H1 (cell line): Measurements from ENCODE around the gene EFEMP2. TPM values are rescaled to one million over a fixed set of nuclear protein-coding genes. Genes with fewer than 3 reads are reported as not detected.

Experiments used
- CTCF ChIA-PET: fragments of 300-600 bp; sonication (Branson Sonifier 250); formaldehyde crosslinking; loops from one replicate; lab custom pipeline; 2021; ENCODE audit not compliant: partially characterized antibody; lab: Charles Lee
- POLR2A ChIA-PET: fragments of 300-600 bp; sonication (Branson Sonifier 250); formaldehyde crosslinking; loops from one replicate; lab custom pipeline; 2021; ENCODE audit warnings: inconsistent platforms; ENCODE audit not compliant: partially characterized antibody; lab: Charles Lee
- DNase-seq, 2 experiments: peaks; one replicate each; pipeline versions ENCODE4 v3.0.0 to v3.0.0-alpha.2; 2010 to 2022; ENCODE audit warnings: low spot score in 2 of 2, low read depth in 1 of 2, mixed read lengths in 1 of 2
- FAIRE-seq: peaks from 2 replicates; lab custom pipeline; 2011; peaks lifted over from hg19 to GRCh38; lab: Jason Lieb, UNC
- H2AFZ ChIP-seq: 2 replicates; pipeline ENCODE4 v1.8.1; 2012; ENCODE audit warnings: low read length, inconsistent platforms
- H2AK5ac ChIP-seq: 2 replicates; pipeline ENCODE4 v1.6.1; 2013; ENCODE audit warnings: low read depth, low read length
- H2BK120ac ChIP-seq: replicated peaks from 2 replicates; pipeline ENCODE3; 2013; ENCODE audit warnings: low read depth, low read length, inconsistent platforms
- H2BK12ac ChIP-seq: 2 replicates; pipeline ENCODE4 v1.6.1; 2013; ENCODE audit warnings: low read depth, low read length
- H2BK15ac ChIP-seq: 2 replicates; pipeline ENCODE4 v1.6.1; 2013; ENCODE audit warnings: low read length
- H2BK20ac ChIP-seq: 2 replicates; pipeline ENCODE4 v1.6.1; 2013; ENCODE audit warnings: low read length
- H2BK5ac ChIP-seq: 2 replicates; pipeline ENCODE4 v1.6.1; 2013; ENCODE audit warnings: low read depth, low read length
- H3K14ac ChIP-seq: 2 replicates; pipeline ENCODE4 v1.6.1; 2013; ENCODE audit warnings: inconsistent platforms; ENCODE audit not compliant: insufficient read length
- H3K18ac ChIP-seq: 2 replicates; pipeline ENCODE4 v1.6.1; 2013; ENCODE audit warnings: low read length; ENCODE audit errors: extremely low read depth
- H3K23ac ChIP-seq: 2 replicates; pipeline ENCODE4 v1.6.1; 2013; ENCODE audit warnings: inconsistent platforms; ENCODE audit not compliant: insufficient read length
- H3K23me2 ChIP-seq: 2 replicates; pipeline ENCODE4 v1.6.1; 2013; ENCODE audit warnings: low read depth, low read length
- H3K27ac ChIP-seq: 2 replicates; pipeline ENCODE4 v1.6.1; 2011; ENCODE audit warnings: low read depth, low read length, inconsistent platforms
- H3K27me3 ChIP-seq, 4 experiments: replicated peaks in 1 of 4; 1 replicate in 1 of 4; 2 replicates in 3 of 4; pipeline versions ENCODE4 v1.6.1 to v1.8.1; 2011 to 2013; ENCODE audit warnings: low read length in 3 of 4, mild to moderate bottlenecking in 3 of 4, inconsistent platforms in 2 of 4, mixed read lengths in 2 of 4, moderate library complexity in 1 of 4; ENCODE audit not compliant: control insufficient read depth in 3 of 4, insufficient read depth in 3 of 4; ENCODE audit errors: extremely low read depth in 1 of 4
- H3K36me3 ChIP-seq, 4 experiments: 2 replicates each; pipeline versions ENCODE4 v1.6.1 to v1.8.1; 2011 to 2013; ENCODE audit warnings: mild to moderate bottlenecking in 4 of 4, low read length in 3 of 4, moderate library complexity in 2 of 4, control low read depth in 1 of 4, inconsistent platforms in 1 of 4; ENCODE audit not compliant: insufficient read depth in 4 of 4, control insufficient read depth in 2 of 4
- H3K4ac ChIP-seq: replicated peaks from 2 replicates; pipeline ENCODE3; 2013; ENCODE audit warnings: low read length, low read depth, mixed read lengths, inconsistent platforms; ENCODE audit not compliant: insufficient read length
- H3K4me1 ChIP-seq, 4 experiments: replicated peaks in 1 of 4; 1 replicate in 1 of 4; 2 replicates in 3 of 4; pipeline versions ENCODE4 v1.6.1 to v1.8.1; 2011 to 2013; ENCODE audit warnings: low read length in 3 of 4, inconsistent platforms in 2 of 4, mixed read lengths in 1 of 4; ENCODE audit not compliant: insufficient read depth in 4 of 4, control insufficient read depth in 3 of 4
- H3K4me2 ChIP-seq, 2 experiments: 2 replicates each; pipeline versions ENCODE4 v1.6.1 to v1.8.1; 2011 to 2013; ENCODE audit warnings: low read depth in 2 of 2, low read length in 2 of 2, control low read depth in 1 of 2, inconsistent platforms in 1 of 2, mild to moderate bottlenecking in 1 of 2; ENCODE audit not compliant: insufficient read depth in 1 of 2
- H3K4me3 ChIP-seq, 4 experiments: fragments of 200-600, 300-600 bp in 1 of 4; sonication (generic), shearing (Covaris generic), sonication (Bioruptor Twin) in 1 of 4; 2 replicates each; pipeline versions ENCODE4 v1.5.1 to v1.8.1; 2011 to 2016; ENCODE audit warnings: low read length in 4 of 4, low read depth in 3 of 4, control low read depth in 2 of 4, inconsistent platforms in 2 of 4, mild to moderate bottlenecking in 2 of 4, mixed read lengths in 1 of 4, moderate library complexity in 1 of 4; ENCODE audit not compliant: insufficient read depth in 2 of 4; ENCODE audit errors: extremely low read depth in 1 of 4
- H3K56ac ChIP-seq: replicated peaks from 2 replicates; pipeline ENCODE3; 2013; ENCODE audit warnings: low read depth, mild to moderate bottlenecking, mixed read lengths, low read length, inconsistent platforms; ENCODE audit not compliant: insufficient read length
- H3K79me1 ChIP-seq: 2 replicates; pipeline ENCODE4 v1.6.1; 2013; ENCODE audit warnings: low read depth, low read length, control low read depth
- H3K79me2 ChIP-seq, 2 experiments: 2 replicates each; pipeline versions ENCODE4 v1.6.1 to v1.8.1; 2012 to 2013; ENCODE audit warnings: low read length in 2 of 2, mild to moderate bottlenecking in 2 of 2, inconsistent platforms in 1 of 2; ENCODE audit not compliant: insufficient read depth in 2 of 2, control insufficient read depth in 1 of 2
- H3K9ac ChIP-seq, 4 experiments: replicated peaks in 1 of 4; 1 replicate in 1 of 4; 2 replicates in 3 of 4; pipeline versions ENCODE4 v1.6.1 to v1.8.1; 2011 to 2013; ENCODE audit warnings: low read depth in 3 of 4, low read length in 3 of 4, control low read depth in 2 of 4, mild to moderate bottlenecking in 2 of 4, moderate library complexity in 2 of 4, inconsistent platforms in 1 of 4; ENCODE audit errors: extremely low read depth in 1 of 4
- H3K9me3 ChIP-seq, 2 experiments: 2 replicates each; pipeline versions ENCODE4 v1.6.1 to v1.8.1; 2012 to 2013; ENCODE audit warnings: mild to moderate bottlenecking in 2 of 2, moderate library complexity in 2 of 2, control low read depth in 1 of 2, inconsistent platforms in 1 of 2, low read depth in 1 of 2, low read length in 1 of 2, mixed read lengths in 1 of 2; ENCODE audit not compliant: insufficient read depth in 2 of 2
- H4K20me1 ChIP-seq, 2 experiments: replicated peaks in 1 of 2; 2 replicates each; pipeline versions ENCODE3 to v1.8.1; 2011 to 2013; ENCODE audit warnings: inconsistent platforms in 2 of 2, low read length in 2 of 2, mild to moderate bottlenecking in 1 of 2; ENCODE audit not compliant: insufficient read depth in 2 of 2, control insufficient read depth in 1 of 2
- H4K5ac ChIP-seq: 2 replicates; pipeline ENCODE4 v1.6.1; 2013; ENCODE audit warnings: low read length, low read depth, mixed read lengths, inconsistent platforms; ENCODE audit not compliant: insufficient read length
- H4K8ac ChIP-seq: 2 replicates; pipeline ENCODE4 v1.8.0; 2013; ENCODE audit warnings: mild to moderate bottlenecking, moderate library complexity, low read length, inconsistent platforms; ENCODE audit not compliant: insufficient read depth; ENCODE audit errors: extremely low read depth
- H4K91ac ChIP-seq: replicated peaks from 2 replicates; pipeline ENCODE3; 2013; ENCODE audit warnings: low read length, mixed read lengths, inconsistent platforms; ENCODE audit not compliant: insufficient read length
- KDM4A ChIP-seq: IDR thresholded peaks from one replicate; pipeline ENCODE4 v1.7.1; 2012; ENCODE audit warnings: low read depth, mild to moderate bottlenecking, moderate library complexity, low read length, inconsistent platforms; ENCODE audit not compliant: severe bottlenecking
- NRF1 ChIP-seq: IDR thresholded peaks from 2 replicates; pipeline ENCODE4 v1.6.1; 2011; ENCODE audit warnings: mild to moderate bottlenecking, low read depth, low read length, improper control_type of control experiment
- WGBS, 2 experiments: shearing (Covaris generic) in 1 of 2; methylation state at CpG; one replicate each; pipeline versions ENCODE4 v1.1.6 to v1.1.7; 2013 to 2015; ENCODE audit warnings: low lambda C conversion rate in 2 of 2, mixed read lengths in 2 of 2, inconsistent platforms in 1 of 2, low coverage in 1 of 2, missing lambda C conversion rate in 1 of 2; ENCODE audit not compliant: insufficient replicate concordance in 2 of 2, insufficient coverage in 1 of 2, insufficient read length in 1 of 2; ENCODE audit errors: extremely low coverage in 1 of 2, missing lambda C conversion rate in 1 of 2; 5-methylcytosine and 5-hydroxymethylcytosine counted together
- long read RNA-seq, 2 experiments: library from RNA in 1 of 2; library from capped mRNA in 1 of 2; stranded (forward); transcript quantifications; one replicate each; pipeline ENCODE4 v2.0.0, GENCODE V29; 2021; ENCODE audit warnings: inconsistent platforms in 1 of 2
- polyA minus RNA-seq, 3 experiments: library from RNA; depleted of rRNA, polyadenylated mRNA; stranded (reverse); fragments of >200 nt; gene quantifications; 1 replicate in 2 of 3; 2 replicates in 1 of 3; pipeline ENCODE4 v1.2.3, GENCODE V29; 2011
- polyA plus RNA-seq, 7 experiments: library from polyadenylated mRNA; depleted of rRNA in 3 of 7; stranded (reverse) in 5 of 7; unstranded in 2 of 7; fragments of >200 nt in 5 of 7; fragments of 200-250 nt in 2 of 7; gene quantifications; 1 replicate in 5 of 7; 2 replicates in 1 of 7; 4 replicates in 1 of 7; pipeline versions ENCODE4 v1.2.1 to v1.2.3, GENCODE V29; 2011 to 2013; ENCODE audit warnings: missing spikeins in 2 of 7, mixed read lengths in 2 of 7
- total RNA-seq: library from RNA; stranded (reverse); fragmentation: NEBNext Ultra II Directional; extraction: Animal tissue kit (Norgen Biotek cat#: 25700); gene quantifications from 2 replicates; pipeline ENCODE4 v1.2.1, GENCODE V29; 2021

EFEMP2 gene
- total RNA-seq (8.8 and 9.7 TPM in 2 replicates), polyA plus RNA-seq (2011; rRNA removed) (17.2 and 24.2 TPM in 2 replicates), polyA minus RNA-seq (2011; rRNA and poly(A)+ RNA removed) (5.3 and 6.1 TPM in 2 replicates)
- 16.2 TPM for polyA plus RNA-seq (2011; cell fraction: cytosol; rRNA removed)
- 54.9 TPM for polyA plus RNA-seq (2011; cell fraction: nucleus; rRNA removed)
- 6.4 to 12.6 TPM (median 9.4 TPM) in 4 replicates for polyA plus RNA-seq (2012, experiment 1 of 2)
- polyA plus RNA-seq (2012, experiment 2 of 2) = 8.4 TPM
- polyA plus RNA-seq (2013, experiment 1 of 2) = 14.8 TPM
- 14.3 TPM for polyA plus RNA-seq (2013, experiment 2 of 2)
- 5.7 TPM for polyA minus RNA-seq (2011; cell fraction: cytosol; rRNA and poly(A)+ RNA removed)
- 17.4 TPM for polyA minus RNA-seq (2011; cell fraction: nucleus; rRNA and poly(A)+ RNA removed)
- long read RNA-seq, experiment 1, partial matches to known transcripts = 0 of 1 reads
- long read RNA-seq, experiment 1, other reads (novel, unspliced or antisense) = 0 of 1 reads
- long read RNA-seq, experiment 2 = 0 reads

DNA sequence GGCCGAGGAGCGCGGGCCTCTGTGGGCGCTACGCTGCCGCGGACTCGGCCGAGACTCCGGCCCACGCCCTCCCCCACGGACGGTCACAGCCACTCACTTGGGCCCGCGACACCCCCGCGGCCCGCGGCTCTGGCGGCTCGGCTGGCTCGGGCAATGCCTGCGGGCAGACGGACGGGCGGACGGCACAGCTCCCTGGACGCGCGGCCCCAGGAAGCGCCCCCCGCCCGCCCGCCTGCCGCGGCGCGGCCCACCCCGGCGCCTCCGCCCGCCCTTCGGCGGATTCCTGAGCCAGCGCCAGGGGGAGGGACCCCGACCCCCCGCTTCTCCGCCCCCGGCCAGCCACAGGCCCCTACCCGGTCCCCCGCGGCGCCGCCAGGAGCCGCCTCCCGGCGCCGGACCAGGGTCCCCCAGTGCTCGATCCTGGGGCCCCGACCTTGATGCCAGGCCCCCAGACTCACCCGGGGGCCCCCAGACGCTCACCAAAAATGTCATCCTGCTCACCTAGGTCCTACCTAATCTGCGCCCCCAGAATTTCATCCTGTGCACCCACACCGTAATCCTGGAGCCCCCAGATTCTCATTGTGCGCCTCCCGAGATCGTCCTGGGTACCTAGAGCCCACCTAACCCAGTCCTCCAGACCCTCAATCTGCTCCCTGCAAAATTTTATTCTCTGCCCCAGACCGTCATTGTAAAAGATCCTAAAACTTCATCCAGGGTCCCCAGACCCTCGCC, at the start of gene EFEMP2:
TSS of gene EFEMP2 (minus strand) at position 215 of the 732 bp plus-strand sequence. CDS start 446 bp downstream, outside the sequence.
- Histone ChIP-seq H3K4ac (no peak within 1 kb of the TSS), H2BK5ac (no peak within 1 kb of the TSS; the same call in 1 of the 2 replicates), H2BK20ac (no peak within 1 kb of the TSS), H3K18ac (peak within 1 kb of the TSS; percentile 78), H4K8ac (peak within 1 kb of the TSS; percentile 71), H3K4me1 (peaks cover 0 to 10% (median 3%) of the 10 kb centered on the region in 4 experiments; a peak in 5 of 7 replicates), H4K5ac (peak within 1 kb of the TSS; percentile 57), H2AFZ (peak within 1 kb of the TSS; percentile 28; the same call in 1 of the 2 replicates), H3K79me1 (no peaks in the 10 kb centered on the region; the same call in 1 of the 2 replicates), H3K9ac (peak within 1 kb of the TSS in 2 of 4 experiments; percentile 7 to 12; a peak in 1 of 7 replicates), H3K27ac (no peak within 1 kb of the TSS), H3K14ac (no peak within 1 kb of the TSS), H3K23ac (no peak within 1 kb of the TSS), H3K4me3 (peak within 1 kb of the TSS; percentile 49 to 77 (median 68)), H3K36me3 (no peaks in the 10 kb centered on the region), H3K4me2 (peak within 1 kb of the TSS; percentile 83 to 90), H2AK5ac (peak within 1 kb of the TSS; percentile 40; the same call in 1 of the 2 replicates), H3K79me2 (no peaks in the 10 kb centered on the region), H4K91ac (peak within 1 kb of the TSS; percentile 65), H2BK12ac (no peak within 1 kb of the TSS), H2BK120ac (no peak within 1 kb of the TSS), H3K56ac (peak within 1 kb of the TSS; percentile 77), H3K23me2 (peaks cover 7% of the 10 kb centered on the region; the same call in 1 of the 2 replicates), H2BK15ac (no peak within 1 kb of the TSS), H3K27me3 (peaks cover 0 to 35% (median 15%) of the 10 kb centered on the region in 4 experiments; a peak in 4 of 7 replicates), H3K9me3 (no peaks in the 10 kb centered on the region), H4K20me1 (peaks cover 0 to 2% of the 10 kb centered on the region in 2 experiments)
- CTCF ChIA-PET = interaction anchor here (1.1 to 8.9 kb wide), 9 partner anchors 9 to 93 kb away, joined by 3 to 210 read pairs (median 10); partner anchors contain the start of genes CCDC85B, CFL1, FIBP and MUS81
- POLR2A ChIA-PET = interaction anchor here (1.1 to 39.7 kb wide), 4 partner anchors 2 to 88 kb away, joined by 3 to 1071 read pairs (median 538); partner anchors contain the start of genes CCDC85B, CFL1, CTSW and EFEMP2
- FAIRE-seq (no peak), DNase-seq (peak in 1 of 2 experiments; percentile 61)
- no peak for TF ChIP-seq NRF1
- peak; percentile 58 for TF ChIP-seq KDM4A
- WGBS, 2 experiments = 8% methylated on average over 9 of the region's 69 CpGs; no CpG with 5 or more reads in 1 of the 2 experiments
